ENCODE measurements around the gene CDHR4. TPM values are rescaled to one million over a fixed set of nuclear protein-coding genes. Genes with fewer than 3 reads are reported as not detected.
"Not testable (repeated sequence)": the region's sequence is repeated elsewhere in the genome, so short reads cannot be mapped to it uniquely, and the experiment has no call there.

The CDHR4 gene, protein sequence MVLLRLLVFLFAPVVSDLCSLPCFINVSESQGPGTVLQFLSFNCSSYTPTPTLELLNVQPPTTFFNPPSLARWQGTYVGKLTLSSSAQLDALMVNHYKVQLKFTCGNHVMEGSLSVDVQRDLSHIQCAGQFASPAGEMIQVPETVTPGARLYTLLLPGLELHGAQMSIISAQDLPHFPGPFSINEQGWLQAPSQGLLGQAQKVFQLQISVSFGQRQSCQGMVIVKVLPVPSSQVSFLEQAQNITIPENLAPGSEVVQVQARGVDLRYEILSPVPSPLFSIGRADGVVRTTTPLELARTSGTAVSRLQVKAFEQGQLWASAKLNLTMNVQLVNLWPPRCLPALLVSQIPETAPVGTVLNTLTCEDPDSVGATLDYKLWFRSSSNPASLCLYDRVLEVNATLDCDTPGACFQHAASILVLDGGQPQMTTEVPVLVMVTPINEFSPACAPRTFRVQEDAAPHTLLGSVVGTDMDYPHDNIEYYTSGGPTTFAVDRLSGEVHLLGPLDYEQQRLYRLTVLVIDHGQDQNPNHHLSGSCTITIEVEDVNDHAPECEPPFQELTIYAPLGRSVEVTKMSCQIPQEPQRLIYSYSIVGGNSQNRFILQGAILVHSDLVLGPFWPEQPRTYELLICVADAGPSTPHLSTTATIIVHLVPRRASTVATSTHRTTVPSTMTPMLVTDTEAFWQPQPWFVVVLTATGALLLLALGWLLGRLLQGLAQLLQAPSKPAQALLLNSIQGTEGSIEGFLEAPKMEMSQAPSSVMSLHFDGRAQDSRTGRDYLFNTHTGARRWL
- total RNA-seq (not detected), polyA plus RNA-seq (not detected), total RNA-seq (0 to 0.22 (median 0) reads per million in 6 experiments)

DNA sequence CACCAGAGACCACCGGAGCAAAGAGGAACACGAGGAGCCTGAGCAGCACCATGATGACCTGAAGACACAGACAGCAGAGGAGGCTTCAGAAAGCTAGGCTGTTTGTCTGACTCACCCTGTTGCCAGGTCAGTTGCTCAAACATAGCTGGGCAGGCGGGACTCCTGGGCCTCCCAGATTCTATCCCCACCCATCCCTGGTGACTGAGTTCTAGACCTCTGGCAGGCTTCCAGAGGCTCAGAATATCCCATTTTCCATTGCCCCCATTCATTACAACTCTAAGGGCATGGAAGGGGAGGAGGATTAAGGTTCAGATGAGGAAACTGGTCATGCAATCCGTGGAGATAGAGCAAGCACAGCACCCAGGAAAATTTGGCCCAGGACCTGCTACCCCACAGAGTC, at the start of gene CDHR4:
TSS of gene CDHR4 (minus strand) at position 113 of the 400 bp plus-strand sequence. CDS start at position 52, 61 bp downstream.
- H3K4me3 Mint-ChIP-seq: peak within 1 kb of the TSS in 1 of 10 donors; percentile 10
- H3K4me1 Mint-ChIP-seq: peaks cover 11 to 20% (median 18%) of the 10 kb centered on the region in 4 donors

DNA sequence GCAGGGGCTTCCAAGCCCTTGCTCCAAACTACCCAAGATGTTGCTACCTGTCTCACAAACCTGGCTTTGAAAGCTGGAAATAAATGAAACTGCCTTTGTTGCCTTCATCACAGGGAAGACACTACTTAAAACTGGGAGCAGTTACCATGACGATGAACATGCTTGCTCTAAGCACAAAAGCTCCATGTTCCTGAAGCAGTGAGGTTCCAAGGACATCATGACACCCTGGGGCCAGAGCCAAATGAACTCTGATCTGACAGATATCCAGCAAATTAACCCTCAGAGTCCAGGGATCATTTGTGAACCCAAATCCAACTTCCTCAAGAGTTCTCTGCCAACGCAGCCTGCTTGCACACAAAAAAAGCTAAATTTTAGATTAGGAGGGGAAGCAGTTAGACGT, 46.0 kb upstream of the CDHR4 start:
- Mint-ChIP-seq H3K27ac (peak overlapping the region in 1 of 10 donors; percentile 53), H3K9me3 (no peaks in the 10 kb centered on the region), H3K27me3 (no peaks in the 10 kb centered on the region), H3K4me3 (no peak overlapping the region), H3K4me1 (no peaks in the 10 kb centered on the region), H3K36me3 (peaks cover 0 to 7% (median 0%) of the 10 kb centered on the region in 3 donors)
- POLR2A ChIA-PET: interaction anchor here (0.7 to 0.8 kb wide), 2 partner anchors 25 to 42 kb away, joined by 3 to 4 read pairs; partner anchors contain the start of gene INKA1
- DNase-seq (no peak), ATAC-seq (no peak)

More for the DNA sequence above, at the start of gene CDHR4:
- no peak for DNase-seq
- no peaks in the 10 kb centered on the region for H3K9me3 Mint-ChIP-seq
- H3K27ac Mint-ChIP-seq: no peak within 1 kb of the TSS
- H3K27me3 Mint-ChIP-seq: peaks cover 2 to 11% (median 9%) of the 10 kb centered on the region in 5 donors
- ATAC-seq: no peak
- POLR2A ChIA-PET: interaction anchor here (1.1 to 1.7 kb wide), 2 partner anchors 14 to 18 kb away, joined by 4 to 9 read pairs; partner anchors contain the start of gene IP6K1
- H3K36me3 Mint-ChIP-seq: no peaks in the 10 kb centered on the region

DNA sequence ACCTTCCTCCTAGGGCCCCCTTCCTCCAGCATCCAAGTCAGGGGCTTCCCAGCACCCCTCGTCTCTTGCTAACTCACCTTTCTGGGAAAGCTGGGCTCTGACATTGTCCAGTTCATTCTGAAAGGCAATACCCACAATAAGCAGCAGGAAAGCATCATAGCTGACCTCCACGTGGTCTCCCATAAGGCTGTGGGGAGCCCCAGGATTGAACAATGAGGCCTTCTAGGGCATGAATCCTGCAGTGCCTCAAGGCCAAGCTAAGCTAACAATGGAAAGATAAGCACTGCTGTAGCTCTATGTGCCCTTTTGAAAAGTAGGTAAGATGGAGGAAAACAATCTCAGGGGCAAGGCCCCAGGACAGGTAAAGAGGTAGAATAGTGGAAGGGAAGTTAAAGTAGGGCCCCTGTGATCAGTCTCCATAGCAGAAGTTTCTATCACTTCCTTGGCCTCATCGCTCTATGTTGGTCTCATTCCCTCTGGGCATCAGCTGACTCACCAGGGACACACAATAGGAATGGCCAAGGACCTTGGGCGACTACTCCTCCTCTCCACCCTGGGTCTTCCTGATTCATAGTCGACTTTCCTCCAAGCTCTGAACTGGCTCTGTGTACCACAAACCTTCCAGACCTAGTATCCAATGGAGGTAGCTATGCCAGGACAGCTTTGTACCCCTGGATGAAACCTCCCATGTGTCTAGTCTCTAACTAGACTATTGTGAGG, 45.0 kb upstream of the CDHR4 start:
- no peaks in the 10 kb centered on the region for H3K9me3 Mint-ChIP-seq
- H3K4me3 Mint-ChIP-seq: no peak overlapping the region
- H3K27me3 Mint-ChIP-seq: no peaks in the 10 kb centered on the region
- H3K36me3 Mint-ChIP-seq: peaks cover 0 to 7% (median 0%) of the 10 kb centered on the region in 3 donors
- no peak for DNase-seq
- H3K27ac Mint-ChIP-seq: peak overlapping the region in 1 of 10 donors; percentile 7
- ATAC-seq: no peak
- POLR2A ChIA-PET: interaction anchor here (0.7 kb wide), 1 partner anchor 41 kb away, joined by 4 read pairs; the partner anchor contains the start of gene INKA1
- no peaks in the 10 kb centered on the region for H3K4me1 Mint-ChIP-seq

DNA sequence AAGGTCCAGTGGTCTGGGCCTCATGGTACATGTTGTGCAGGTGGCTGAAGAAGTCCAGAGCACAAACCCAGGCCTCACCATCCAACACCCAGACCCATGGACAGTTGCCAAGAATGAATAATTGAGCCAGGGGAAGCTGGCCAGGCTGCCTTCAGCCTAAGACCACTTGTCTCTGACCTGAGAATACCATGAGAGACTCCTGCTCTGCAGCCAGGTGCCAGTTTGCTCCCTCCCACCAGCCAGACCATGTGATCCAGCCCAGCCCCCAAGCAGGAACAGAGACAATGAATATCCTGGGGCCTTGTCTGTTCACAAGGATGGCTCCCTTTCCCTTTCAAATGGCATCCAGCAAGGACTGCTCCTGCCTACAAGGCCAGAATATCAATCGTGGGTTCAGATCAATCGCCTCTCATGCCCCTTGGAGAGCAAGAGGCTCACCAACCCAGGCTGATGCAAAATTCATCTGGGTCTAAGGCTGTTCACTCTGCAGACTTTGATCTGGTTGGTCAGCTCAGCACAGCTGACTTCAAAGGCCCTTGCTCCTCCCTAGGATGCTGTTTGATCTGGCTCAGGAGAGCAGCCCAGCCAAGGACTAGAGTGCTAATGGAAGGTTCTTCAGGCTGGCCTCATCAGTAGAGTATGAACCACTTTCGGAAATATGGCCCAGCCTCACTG, 43.3 kb upstream of the CDHR4 start:
- Mint-ChIP-seq H3K9me3 (no peaks in the 10 kb centered on the region), H3K4me1 (peaks cover 2 to 5% (median 2%) of the 10 kb centered on the region in 4 donors), H3K27me3 (no peaks in the 10 kb centered on the region), H3K4me3 (no peak overlapping the region), H3K36me3 (peaks cover 0 to 7% (median 0%) of the 10 kb centered on the region in 3 donors), H3K27ac (peak overlapping the region in 1 of 10 donors; percentile 58)
- POLR2A ChIA-PET: interaction anchor here (10.4 kb wide), 1 partner anchor 38 kb away, joined by 116 read pairs; the partner anchor contains the start of gene INKA1
- DNase-seq (no peak), ATAC-seq (no peak)

DNA sequence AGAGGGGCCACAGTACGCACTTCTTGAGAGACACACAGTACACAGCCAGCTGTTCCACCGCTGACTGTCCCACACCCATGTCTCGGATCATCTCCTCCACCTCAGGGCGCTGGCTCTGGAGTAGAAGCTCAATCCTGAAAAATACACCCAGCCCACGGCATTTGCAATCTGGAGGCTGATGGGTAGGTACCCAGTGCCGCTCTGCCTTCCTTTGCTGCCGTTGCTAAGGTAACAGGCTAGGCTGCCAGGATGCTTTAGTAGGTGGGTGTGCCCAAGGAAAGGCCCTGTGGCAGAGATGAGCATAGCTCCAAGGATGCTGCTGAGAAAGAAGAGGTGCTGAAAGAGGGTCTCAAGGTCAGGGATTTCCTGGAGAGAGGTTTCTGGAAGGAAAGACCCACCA, 42.1 kb upstream of the CDHR4 start:
- H3K4me1 Mint-ChIP-seq: peaks cover 2 to 5% (median 2%) of the 10 kb centered on the region in 4 donors
- ATAC-seq (no peak), DNase-seq (no peak)
- H3K36me3 Mint-ChIP-seq: peaks cover 0 to 2% (median 0%) of the 10 kb centered on the region in 3 donors
- no peak overlapping the region for H3K4me3 Mint-ChIP-seq
- POLR2A ChIA-PET: interaction anchor here (10.4 kb wide), 1 partner anchor 37 kb away, joined by 116 read pairs; the partner anchor contains the start of gene INKA1
- H3K9me3 Mint-ChIP-seq: no peaks in the 10 kb centered on the region
- no peak overlapping the region for H3K27ac Mint-ChIP-seq
- H3K27me3 Mint-ChIP-seq: no peaks in the 10 kb centered on the region

DNA sequence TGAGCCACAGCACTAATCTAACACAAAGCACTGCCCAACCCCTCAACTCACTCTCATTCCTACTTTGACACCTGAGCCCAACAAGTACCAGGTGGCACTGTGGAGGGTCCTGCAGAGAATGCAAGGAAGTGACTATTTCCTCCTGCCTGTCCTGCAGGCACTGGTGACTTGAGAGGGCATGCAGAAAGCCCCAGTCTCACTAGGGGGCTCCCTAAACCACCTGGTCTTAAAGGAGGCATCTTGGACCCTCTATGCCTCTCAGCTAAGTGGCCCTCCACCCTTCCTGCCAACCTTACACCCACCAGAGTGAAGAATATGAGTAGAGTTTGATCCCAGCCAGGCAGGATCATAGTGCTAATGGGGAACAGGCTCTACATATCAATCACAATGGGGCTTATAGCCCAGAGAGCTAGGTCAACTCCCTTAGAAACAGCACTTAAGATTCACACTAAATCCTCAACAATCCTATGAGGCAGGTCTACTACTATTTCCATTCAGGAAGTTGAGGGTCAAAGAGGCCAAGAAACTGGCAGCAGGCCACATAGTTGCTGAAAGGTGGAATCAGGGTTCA, 41.5 kb upstream of the CDHR4 start:
- Mint-ChIP-seq H3K9me3 (no peaks in the 10 kb centered on the region), H3K4me3 (no peak overlapping the region), H3K4me1 (peaks cover 2 to 5% (median 2%) of the 10 kb centered on the region in 4 donors), H3K27me3 (no peaks in the 10 kb centered on the region), H3K36me3 (peaks cover 0 to 2% (median 0%) of the 10 kb centered on the region in 3 donors), H3K27ac (peak overlapping the region in 2 of 10 donors; percentile 15 to 32)
- POLR2A ChIA-PET: interaction anchor here (10.4 kb wide), 1 partner anchor 36 kb away, joined by 116 read pairs; the partner anchor contains the start of gene INKA1
- ATAC-seq (no peak), DNase-seq (no peak)

DNA sequence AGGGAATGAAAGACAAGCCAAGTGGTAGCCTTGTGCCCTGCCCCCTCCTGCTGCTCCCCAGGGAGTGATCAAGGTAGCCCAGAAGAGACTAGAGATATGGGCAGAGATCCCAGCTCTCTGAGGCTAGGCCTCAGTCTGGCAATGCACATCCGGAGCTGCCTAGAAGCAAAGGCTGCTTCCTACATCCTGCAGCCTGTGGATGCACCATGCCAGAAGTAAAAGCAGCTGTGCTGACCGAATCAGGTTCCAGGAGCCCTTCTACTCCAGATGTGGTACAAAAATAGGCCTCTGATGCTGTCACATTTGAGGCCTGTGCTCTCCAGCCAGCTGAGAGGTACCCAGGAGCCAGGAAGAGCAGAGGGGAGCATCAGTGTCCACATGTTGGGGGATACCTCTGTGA, 40.7 kb upstream of the CDHR4 start:
- Mint-ChIP-seq H3K27ac (peak overlapping the region in 1 of 10 donors; percentile 36), H3K4me3 (no peak overlapping the region), H3K27me3 (no peaks in the 10 kb centered on the region), H3K36me3 (peaks cover 0 to 2% (median 0%) of the 10 kb centered on the region in 3 donors), H3K9me3 (no peaks in the 10 kb centered on the region), H3K4me1 (peaks cover 2 to 5% (median 2%) of the 10 kb centered on the region in 4 donors)
- ATAC-seq (no peak), DNase-seq (no peak)
- POLR2A ChIA-PET: interaction anchor here (10.4 kb wide), 1 partner anchor 36 kb away, joined by 116 read pairs; the partner anchor contains the start of gene INKA1

DNA sequence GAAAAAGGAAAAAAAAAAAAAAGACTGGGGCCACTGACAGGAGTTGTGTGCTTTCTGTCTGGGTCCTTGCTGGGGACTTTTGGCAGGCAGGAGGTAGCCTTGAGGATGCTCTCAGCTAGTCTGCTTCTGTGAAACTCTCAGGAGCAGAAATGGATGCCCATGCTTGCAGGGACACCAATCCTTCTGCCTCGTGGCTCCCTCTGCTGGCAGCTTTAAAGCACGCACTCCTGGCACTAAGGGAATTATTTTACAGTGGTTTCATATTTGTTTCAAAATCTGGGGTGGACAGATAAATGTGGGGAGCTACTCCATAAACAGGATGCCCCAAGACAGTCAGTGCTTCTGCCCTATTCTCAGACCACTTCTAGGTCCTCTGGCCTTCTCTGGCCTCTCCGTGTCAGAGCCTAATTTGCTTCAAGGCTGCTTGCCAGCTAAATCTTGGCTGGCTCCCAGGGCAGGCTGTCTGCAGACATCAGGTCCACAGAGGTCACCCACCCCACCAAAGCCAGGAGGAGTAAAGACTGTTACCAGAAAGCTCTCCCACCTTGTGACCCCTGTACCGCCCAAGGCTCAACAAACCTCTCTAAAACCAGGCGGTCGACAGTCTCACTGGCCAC, 39.6 kb upstream of the CDHR4 start:
- peak; percentile 99 for ATAC-seq
- peaks cover 0 to under 1% (median 0%) of the 10 kb centered on the region in 3 donors for H3K36me3 Mint-ChIP-seq
- H3K27me3 Mint-ChIP-seq: no peaks in the 10 kb centered on the region
- DNase-seq: peak; percentile 68 to 90 (median 80)
- H3K4me1 Mint-ChIP-seq: peaks cover 2 to 5% (median 2%) of the 10 kb centered on the region in 4 donors
- H3K9me3 Mint-ChIP-seq: no peaks in the 10 kb centered on the region
- peak overlapping the region in 1 of 10 donors; percentile 25 for H3K4me3 Mint-ChIP-seq
- H3K27ac Mint-ChIP-seq: no peak overlapping the region
- POLR2A ChIA-PET: interaction anchor here (0.5 to 10.4 kb wide), 6 partner anchors 24 to 1540 kb away, joined by 3 to 116 read pairs (median 3); partner anchors contain the start of genes AMIGO3 and INKA1

DNA sequence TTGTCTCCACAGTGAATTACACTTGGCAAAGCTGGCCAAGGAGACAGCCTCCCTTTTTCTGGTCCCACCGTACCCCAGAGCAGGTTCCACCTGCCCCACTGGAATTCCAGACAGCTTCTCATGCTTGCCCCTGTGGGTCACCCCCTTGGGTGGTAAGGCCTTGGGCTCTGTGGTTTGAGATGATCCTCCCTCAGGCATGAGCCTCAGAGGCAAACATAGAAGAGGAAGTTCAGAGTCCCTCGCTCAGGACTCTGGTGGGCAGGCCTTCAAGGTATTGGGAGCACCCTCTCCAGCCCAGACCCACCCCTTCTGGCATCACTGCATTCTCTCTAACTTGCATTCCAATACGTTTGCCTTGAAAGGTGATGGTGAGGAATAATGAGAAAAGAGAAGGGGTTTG, 31.7 kb upstream of the CDHR4 start:
- Mint-ChIP-seq H3K36me3 (no peaks in the 10 kb centered on the region), H3K27ac (peak overlapping the region in 2 of 10 donors; percentile 40 to 50), H3K4me3 (no peak overlapping the region), H3K4me1 (no peaks in the 10 kb centered on the region), H3K9me3 (no peaks in the 10 kb centered on the region), H3K27me3 (no peaks in the 10 kb centered on the region)
- POLR2A ChIA-PET: no interaction called here
- no peak for DNase-seq
- no peak for ATAC-seq

DNA sequence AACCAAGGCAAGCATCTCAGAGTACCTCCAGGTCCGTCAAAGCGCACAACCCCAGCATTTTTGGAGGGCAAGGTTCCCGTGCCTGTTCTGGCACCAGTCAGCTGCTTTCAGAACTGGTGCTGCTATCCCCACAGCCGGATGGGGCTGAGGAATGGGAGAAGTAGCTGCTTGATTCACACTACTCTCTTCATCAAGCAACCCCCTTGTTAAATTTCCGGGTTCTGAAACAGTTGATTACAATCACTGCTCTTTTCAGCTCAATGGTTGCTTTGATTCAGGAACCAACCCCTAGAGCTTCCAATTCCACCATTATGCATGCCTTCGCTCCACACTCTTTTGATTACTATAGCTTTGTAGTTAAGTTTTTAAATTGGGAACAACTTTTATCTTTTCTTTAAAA, 26.3 kb upstream of the CDHR4 start:
- ATAC-seq (no peak), DNase-seq (no peak)
- no peaks in the 10 kb centered on the region for H3K27me3 Mint-ChIP-seq
- no peak overlapping the region for H3K4me3 Mint-ChIP-seq
- POLR2A ChIA-PET: no interaction called here
- H3K4me1 Mint-ChIP-seq: no peaks in the 10 kb centered on the region
- no peaks in the 10 kb centered on the region for H3K9me3 Mint-ChIP-seq
- no peaks in the 10 kb centered on the region for H3K36me3 Mint-ChIP-seq
- H3K27ac Mint-ChIP-seq: no peak overlapping the region

DNA sequence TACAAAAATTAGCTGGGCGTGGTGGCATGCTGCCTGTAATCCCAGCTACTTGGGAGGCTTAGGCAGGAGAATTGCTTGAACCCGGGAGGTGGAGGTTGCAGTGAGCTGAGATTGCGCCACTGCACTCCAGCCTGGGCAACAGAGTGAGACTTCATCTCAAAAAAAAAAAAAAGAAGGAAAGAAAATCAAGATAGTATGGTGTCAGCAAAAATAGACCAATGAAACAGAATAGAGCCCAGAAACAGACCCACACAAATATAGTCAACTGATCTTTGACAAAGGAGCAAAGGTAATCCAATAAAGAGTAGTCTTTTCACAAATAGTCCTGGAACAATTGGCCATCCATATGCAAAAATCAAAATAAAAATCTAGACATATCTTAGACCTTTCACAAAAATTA, 23.5 kb upstream of the CDHR4 start:
- ATAC-seq, DNase-seq, H3K27me3 Mint-ChIP-seq, H3K4me3 Mint-ChIP-seq, H3K27ac Mint-ChIP-seq, H3K36me3 Mint-ChIP-seq, H3K4me1 Mint-ChIP-seq, H3K9me3 Mint-ChIP-seq, POLR2A ChIA-PET: not testable (repeated sequence)

All from naive thymus-derived CD8-positive, alpha-beta T cell (primary cell).